Mesendoderm (in vitro differentiated cells): ENCODE data around the gene ADCYAP1.

Source experiments
- DNase-seq: peaks from one replicate; pipeline ENCODE4 v3.0.0; 2013
- H2AK5ac ChIP-seq: 2 replicates; pipeline ENCODE4 v1.6.1; 2013; ENCODE audit warnings: low read length, inconsistent platforms
- H2BK120ac ChIP-seq: 2 replicates; pipeline ENCODE4 v1.6.1; 2013; ENCODE audit warnings: low read depth, mild to moderate bottlenecking, low read length, moderate library complexity, mixed read lengths
- H2BK15ac ChIP-seq: replicated peaks from 2 replicates; pipeline ENCODE4 v1.6.1; 2013; ENCODE audit warnings: low read depth, mild to moderate bottlenecking, moderate library complexity
- H2BK5ac ChIP-seq: 2 replicates; pipeline ENCODE4 v1.6.1; 2013; ENCODE audit warnings: low read length, inconsistent platforms
- H3K18ac ChIP-seq: 2 replicates; pipeline ENCODE4 v1.6.1; 2013; ENCODE audit warnings: mild to moderate bottlenecking, low read length, mixed read lengths
- H3K23ac ChIP-seq: one replicate; pipeline ENCODE4 v1.6.1; 2013; ENCODE audit warnings: low read length
- H3K27ac ChIP-seq: 2 replicates; pipeline ENCODE4 v1.5.1; 2013; ENCODE audit warnings: low read depth, mild to moderate bottlenecking, inconsistent platforms, low read length, moderate library complexity
- H3K27me3 ChIP-seq: 2 replicates; pipeline ENCODE4 v1.6.1; 2013; ENCODE audit warnings: low read length, control low read depth, mild to moderate bottlenecking, inconsistent platforms; ENCODE audit not compliant: insufficient read depth, poor library complexity
- H3K36me3 ChIP-seq: 2 replicates; pipeline ENCODE4 v1.6.1; 2013; ENCODE audit warnings: low read length, inconsistent platforms; ENCODE audit not compliant: control insufficient read depth, insufficient read depth
- H3K4ac ChIP-seq: one replicate; pipeline ENCODE4 v1.6.1; 2013; ENCODE audit warnings: low read depth, mild to moderate bottlenecking, low read length, moderate library complexity
- H3K4me1 ChIP-seq: 2 replicates; pipeline ENCODE4 v1.6.1; 2013; ENCODE audit warnings: low read depth, low read length, inconsistent platforms; ENCODE audit not compliant: control insufficient read depth
- H3K4me2 ChIP-seq: 2 replicates; pipeline ENCODE4 v1.6.1; 2013; ENCODE audit warnings: low read length
- H3K4me3 ChIP-seq: 2 replicates; pipeline ENCODE4 v1.5.1; 2013; ENCODE audit warnings: mild to moderate bottlenecking, low read length
- H3K56ac ChIP-seq: one replicate; pipeline ENCODE4 v1.6.1; 2013; ENCODE audit warnings: low read length
- H3K79me1 ChIP-seq: 2 replicates; pipeline ENCODE4 v1.6.1; 2013; ENCODE audit warnings: low read length, inconsistent platforms
- H3K79me2 ChIP-seq: 2 replicates; pipeline ENCODE4 v1.6.1; 2013; ENCODE audit warnings: mild to moderate bottlenecking, low read length; ENCODE audit not compliant: control insufficient read depth, insufficient read depth
- H3K9ac ChIP-seq: 2 replicates; pipeline ENCODE4 v1.6.1; 2013; ENCODE audit warnings: low read length, inconsistent platforms
- H4K5ac ChIP-seq: one replicate; pipeline ENCODE4 v1.6.1; 2013; ENCODE audit warnings: low read length
- H4K8ac ChIP-seq: one replicate; pipeline ENCODE4 v1.6.1; 2013; ENCODE audit warnings: low read depth, mild to moderate bottlenecking, control low read depth, low read length, moderate library complexity
- WGBS: extraction: QIAGEN DNeasy Blood & Tissue Kit; methylation state at CpG from one replicate; pipeline ENCODE4 v1.1.7; 2013; ENCODE audit warnings: low lambda C conversion rate, missing lambda C conversion rate; ENCODE audit not compliant: insufficient coverage; ENCODE audit errors: extremely low coverage; 5-methylcytosine and 5-hydroxymethylcytosine counted together

The ADCYAP1 gene

DNA sequence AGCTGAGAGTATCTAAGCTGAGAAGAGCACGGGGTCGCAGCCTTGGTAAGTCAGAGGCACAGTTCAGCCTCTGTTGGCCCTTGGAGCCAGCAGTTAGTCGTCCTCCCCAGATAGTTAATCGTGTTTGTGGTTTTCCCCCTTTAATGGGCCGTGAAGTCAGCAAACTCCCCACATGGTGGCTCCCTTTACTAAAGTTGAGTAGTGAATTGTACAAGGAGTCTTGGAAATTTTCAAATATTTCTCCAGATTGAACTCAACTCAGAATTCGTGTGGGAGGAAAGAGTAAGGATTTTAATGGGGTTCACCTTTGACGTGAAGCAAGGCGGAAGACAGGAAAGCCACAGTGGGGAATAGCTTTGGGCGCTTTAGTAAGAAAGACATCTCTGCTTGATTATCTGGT is 2.4 kb upstream of the ADCYAP1 start:
- no peak overlapping the region for H2BK120ac ChIP-seq

DNA sequence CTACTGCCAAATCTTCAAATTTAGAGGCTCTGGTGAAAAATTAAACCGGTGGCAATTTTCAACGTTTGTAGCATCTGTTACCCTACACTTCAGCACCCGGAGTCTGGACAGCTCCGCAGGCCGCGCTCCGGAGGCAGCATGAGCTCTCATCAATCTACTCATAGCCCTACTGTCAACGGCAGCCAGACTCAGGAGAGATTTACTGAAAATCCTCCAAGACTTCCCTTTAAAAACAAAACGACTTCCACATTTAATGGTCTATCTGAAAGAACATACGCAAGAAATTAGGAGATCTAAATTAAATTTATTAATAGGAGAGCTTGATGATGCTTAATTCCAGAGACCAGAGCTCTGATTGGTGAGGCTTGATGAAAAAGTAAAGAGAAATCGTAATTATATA is 970 bp upstream of the ADCYAP1 start:
- Histone ChIP-seq H4K8ac (no peak overlapping the region), H3K23ac (no peak overlapping the region), H2BK5ac (no peak overlapping the region), H3K27ac (no peak overlapping the region), H3K79me2 (no peaks in the 10 kb centered on the region), H2AK5ac (no peak overlapping the region), H2BK15ac (no peak overlapping the region), H2BK120ac (no peak overlapping the region), H3K27me3 (peaks cover 45% of the 10 kb centered on the region), H3K36me3 (no peaks in the 10 kb centered on the region), H3K79me1 (no peaks in the 10 kb centered on the region), H3K4me2 (no peak overlapping the region), H3K18ac (no peak overlapping the region), H3K4ac (no peak overlapping the region), H3K4me3 (no peak overlapping the region), H3K9ac (no peak overlapping the region), H4K5ac (no peak overlapping the region), H3K56ac (no peak overlapping the region), H3K4me1 (no peaks in the 10 kb centered on the region)
- DNase-seq = peak; percentile 73
- no CpG with 5 or more reads among the region's 11 CpGs for WGBS

More for the DNA sequence above, 2.4 kb upstream of the ADCYAP1 start:
- no peak overlapping the region for H3K27ac ChIP-seq
- H3K4me1 ChIP-seq = no peaks in the 10 kb centered on the region
- H2BK15ac ChIP-seq = no peak overlapping the region
- no peak overlapping the region for H3K4me2 ChIP-seq
- no CpG with 5 or more reads among the region's 9 CpGs for WGBS
- H3K9ac ChIP-seq = no peak overlapping the region
- no peak overlapping the region for H3K56ac ChIP-seq
- H3K18ac ChIP-seq = no peak overlapping the region
- peaks cover 34% of the 10 kb centered on the region for H3K27me3 ChIP-seq
- H2AK5ac ChIP-seq = no peak overlapping the region
- H4K5ac ChIP-seq = no peak overlapping the region
- no peaks in the 10 kb centered on the region for H3K79me1 ChIP-seq
- DNase-seq = peak; percentile 37
- no peak overlapping the region for H3K4me3 ChIP-seq
- H3K79me2 ChIP-seq = no peaks in the 10 kb centered on the region
- no peaks in the 10 kb centered on the region for H3K36me3 ChIP-seq
- no peak overlapping the region for H3K23ac ChIP-seq
- H3K4ac ChIP-seq = no peak overlapping the region
- no peak overlapping the region for H4K8ac ChIP-seq
- H2BK5ac ChIP-seq = no peak overlapping the region

DNA sequence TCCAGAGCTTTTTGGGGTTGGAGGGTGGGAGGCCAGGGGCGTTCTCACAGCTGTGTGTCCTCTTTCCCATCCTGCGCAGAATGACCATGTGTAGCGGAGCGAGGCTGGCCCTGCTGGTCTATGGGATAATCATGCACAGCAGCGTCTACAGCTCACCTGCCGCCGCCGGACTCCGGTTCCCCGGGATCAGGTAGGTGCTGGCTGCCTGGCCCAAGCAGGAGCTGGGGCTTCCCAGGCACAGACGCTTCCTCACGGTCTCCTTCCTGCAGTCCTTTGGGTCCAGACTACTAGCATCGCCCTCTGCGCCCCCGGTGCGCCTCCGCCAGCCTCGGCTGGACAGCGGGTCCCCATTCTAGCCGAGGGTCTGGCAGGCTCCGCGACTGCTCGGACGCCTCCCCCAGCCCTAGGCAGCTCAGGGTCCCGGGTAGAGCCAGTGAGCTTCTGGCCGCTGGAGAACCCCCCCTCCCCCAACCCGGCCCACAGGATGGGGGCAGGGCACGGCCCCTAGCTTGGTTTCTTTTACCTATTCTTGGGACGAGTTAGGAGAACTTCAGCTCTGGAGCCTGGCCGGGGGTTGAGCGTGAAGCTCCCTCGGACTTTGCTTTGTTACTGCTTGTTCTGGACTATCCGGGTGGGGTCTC is 756 bp downstream of the ADCYAP1 start:
- no CpG with 5 or more reads among the region's 33 CpGs for WGBS
- H3K27me3 ChIP-seq = peaks cover 59% of the 10 kb centered on the region
- peak; percentile 14 for DNase-seq
- no peak overlapping the region for H2AK5ac ChIP-seq
- H3K4me2 ChIP-seq = no peak overlapping the region
- no peak overlapping the region for H3K27ac ChIP-seq
- no peaks in the 10 kb centered on the region for H3K79me2 ChIP-seq
- H4K8ac ChIP-seq = no peak overlapping the region
- H3K36me3 ChIP-seq = no peaks in the 10 kb centered on the region
- no peak overlapping the region for H3K23ac ChIP-seq
- H3K56ac ChIP-seq = no peak overlapping the region
- H2BK120ac ChIP-seq = no peak overlapping the region
- H3K79me1 ChIP-seq = no peaks in the 10 kb centered on the region
- no peak overlapping the region for H2BK5ac ChIP-seq
- H3K9ac ChIP-seq = no peak overlapping the region
- no peak overlapping the region for H3K4me3 ChIP-seq
- no peak overlapping the region for H2BK15ac ChIP-seq
- H3K4ac ChIP-seq = no peak overlapping the region
- no peak overlapping the region for H4K5ac ChIP-seq
- H3K18ac ChIP-seq = no peak overlapping the region
- H3K4me1 ChIP-seq = peaks cover 2% of the 10 kb centered on the region

DNA sequence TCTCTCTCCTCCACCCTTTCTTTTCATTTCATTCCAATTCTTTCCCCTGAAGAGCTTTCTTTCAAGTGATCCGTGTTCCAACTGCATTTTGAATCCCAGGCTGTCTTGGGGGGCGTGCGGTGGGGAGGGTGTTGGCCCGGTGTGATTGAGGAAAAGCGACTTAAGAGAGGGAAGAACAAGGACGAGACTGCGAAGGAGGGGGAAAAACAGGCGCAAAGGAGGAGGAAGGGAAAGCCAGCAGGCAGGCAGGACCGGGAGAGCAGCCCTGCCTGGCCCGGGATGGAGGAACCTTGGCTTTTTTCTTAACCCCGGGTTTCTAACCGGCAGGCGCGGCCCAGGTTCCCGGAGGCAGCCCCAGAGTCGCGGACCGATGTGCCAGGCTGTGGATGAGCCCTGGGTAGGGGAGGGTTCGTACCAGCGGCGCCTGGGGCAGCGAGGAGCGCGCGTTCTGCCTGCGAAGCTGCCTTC is 1.3 kb downstream of the ADCYAP1 start:
- Histone ChIP-seq H3K79me1 (no peaks in the 10 kb centered on the region), H3K27ac (no peak overlapping the region), H3K18ac (no peak overlapping the region), H3K9ac (no peak overlapping the region), H2BK15ac (no peak overlapping the region), H2BK120ac (no peak overlapping the region), H3K36me3 (no peaks in the 10 kb centered on the region), H3K4me2 (no peak overlapping the region), H3K23ac (no peak overlapping the region), H3K4me3 (no peak overlapping the region), H2AK5ac (no peak overlapping the region), H2BK5ac (no peak overlapping the region), H3K56ac (no peak overlapping the region), H3K4me1 (peaks cover 2% of the 10 kb centered on the region), H3K4ac (no peak overlapping the region), H3K27me3 (peaks cover 62% of the 10 kb centered on the region), H4K8ac (no peak overlapping the region), H3K79me2 (no peaks in the 10 kb centered on the region), H4K5ac (no peak overlapping the region)
- no CpG with 5 or more reads among the region's 26 CpGs for WGBS
- peak; percentile 22 for DNase-seq

DNA sequence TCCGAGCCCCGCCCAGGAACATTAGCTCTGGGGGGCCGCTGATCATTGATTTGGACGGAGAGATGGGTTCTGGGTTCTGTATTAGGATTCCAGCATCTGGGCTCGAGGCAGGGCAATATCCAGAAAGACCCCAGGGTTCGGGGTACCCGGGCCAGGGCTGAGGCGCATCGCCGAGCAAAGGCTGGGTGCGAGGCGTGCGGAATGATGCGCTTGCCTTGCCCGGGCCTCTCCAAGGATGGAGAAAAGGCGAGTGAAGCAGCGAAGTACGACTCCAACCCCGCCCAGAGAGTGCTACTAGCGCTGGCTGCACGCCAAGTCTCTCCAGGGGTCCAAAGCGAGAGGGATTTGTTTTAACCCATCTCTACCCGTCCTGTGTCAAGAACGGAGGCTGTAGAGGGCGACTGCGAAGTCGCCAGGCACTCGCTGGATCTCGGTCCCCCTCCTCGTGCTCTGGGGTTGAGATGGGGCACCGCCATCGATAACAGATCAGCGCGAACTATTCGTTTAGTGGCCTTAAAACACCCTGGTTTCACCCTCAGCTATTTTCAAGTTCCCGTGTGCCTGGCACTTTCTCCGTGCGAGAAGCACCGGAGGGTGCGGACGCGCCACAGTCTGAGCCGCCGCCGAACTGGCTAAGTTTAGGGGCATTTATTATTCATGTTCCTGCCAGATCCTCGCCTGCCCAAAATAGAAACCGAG is 1.9 kb downstream of the ADCYAP1 start:
- Histone ChIP-seq H2BK5ac (no peak overlapping the region), H4K8ac (no peak overlapping the region), H3K79me1 (no peaks in the 10 kb centered on the region), H3K23ac (peak overlapping the region; percentile 19), H3K36me3 (no peaks in the 10 kb centered on the region), H3K18ac (no peak overlapping the region), H3K56ac (no peak overlapping the region), H2BK15ac (no peak overlapping the region), H2BK120ac (no peak overlapping the region), H3K4me3 (no peak overlapping the region), H3K4me2 (peak overlapping the region; percentile 45), H3K4me1 (peaks cover 2% of the 10 kb centered on the region), H3K4ac (no peak overlapping the region), H3K27me3 (peaks cover 67% of the 10 kb centered on the region), H3K27ac (no peak overlapping the region), H3K9ac (no peak overlapping the region), H4K5ac (no peak overlapping the region), H2AK5ac (no peak overlapping the region), H3K79me2 (no peaks in the 10 kb centered on the region)
- DNase-seq = peak; percentile 71
- WGBS = no CpG with 5 or more reads among the region's 47 CpGs
